Cerebellar cortex (tissue), 1 donor: ENCODE data around the gene PARD3B.

Experiments used
- DNase-seq: peaks from one replicate; pipeline ENCODE4 v3.0.0-alpha.2; 2015; ENCODE audit warnings: low spot score

PARD3B gene

DNA sequence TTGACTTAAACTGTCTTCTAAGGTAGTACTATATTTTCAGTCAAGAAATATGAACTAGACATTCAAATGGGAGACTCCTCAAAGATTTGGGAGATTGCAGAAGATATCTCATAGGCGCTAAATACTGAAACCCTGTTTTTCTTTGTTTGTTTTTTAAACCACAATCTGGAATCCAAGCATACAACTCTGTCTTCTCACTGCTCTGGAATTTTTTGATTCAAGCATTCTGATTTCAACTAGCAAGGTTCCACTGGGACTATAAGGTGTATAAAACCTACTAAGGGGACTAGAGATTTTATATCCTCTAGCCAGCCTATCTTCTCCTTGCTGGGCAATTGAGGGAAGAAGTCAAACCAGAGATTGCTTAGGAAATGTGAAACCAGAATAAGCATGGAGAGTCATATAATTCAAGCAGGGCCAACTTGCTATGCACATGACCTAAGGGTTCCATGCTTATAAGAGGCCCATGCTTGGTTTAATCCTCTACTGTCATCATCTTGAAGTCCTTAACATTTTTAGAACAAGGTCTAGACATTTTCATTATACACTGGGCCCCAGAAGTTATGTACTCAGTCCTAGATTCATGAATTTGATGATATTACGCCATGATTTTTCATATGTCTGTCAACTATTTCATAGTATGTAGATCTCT, 405.5 kb downstream of the PARD3B start:
- no peak for DNase-seq

DNA sequence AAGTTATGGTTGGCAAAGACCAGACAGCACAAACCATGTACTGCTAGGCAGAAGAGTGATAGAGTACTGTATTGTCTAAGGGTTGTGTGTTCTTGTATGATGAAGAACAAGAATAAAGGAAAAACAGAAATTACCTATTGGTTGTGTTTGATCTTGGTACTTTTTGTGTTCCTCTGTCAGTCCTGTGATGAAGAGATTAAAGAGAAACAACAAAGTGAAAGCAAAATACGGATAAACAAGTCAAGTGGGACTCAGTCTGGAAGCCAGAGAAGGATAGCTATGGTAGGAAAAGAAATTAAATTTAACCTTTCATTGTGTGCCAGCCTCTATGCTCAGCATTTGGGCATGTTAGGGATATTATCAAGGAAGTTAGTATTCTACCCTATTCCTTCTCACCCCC, 413.1 kb downstream of the PARD3B start:
- no peak for DNase-seq

DNA sequence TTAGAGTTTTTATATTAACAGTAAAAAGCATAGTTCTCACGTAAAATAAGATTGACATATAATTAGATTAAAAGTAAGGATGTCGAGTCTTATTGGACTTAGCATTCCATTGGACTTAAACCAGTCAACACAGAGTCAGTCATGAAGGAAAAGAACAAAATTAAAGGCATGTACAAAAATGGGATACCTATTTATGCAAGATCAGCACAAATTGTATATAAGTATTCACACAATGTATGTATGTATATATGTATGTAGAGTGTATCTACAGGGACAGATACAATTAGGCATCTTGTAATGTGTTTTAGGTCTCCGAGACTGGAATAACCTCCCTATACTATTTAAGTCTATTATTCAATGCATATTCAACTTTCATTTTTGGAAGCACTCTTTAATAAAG, 419.1 kb downstream of the PARD3B start:
- DNase-seq = no peak

DNA sequence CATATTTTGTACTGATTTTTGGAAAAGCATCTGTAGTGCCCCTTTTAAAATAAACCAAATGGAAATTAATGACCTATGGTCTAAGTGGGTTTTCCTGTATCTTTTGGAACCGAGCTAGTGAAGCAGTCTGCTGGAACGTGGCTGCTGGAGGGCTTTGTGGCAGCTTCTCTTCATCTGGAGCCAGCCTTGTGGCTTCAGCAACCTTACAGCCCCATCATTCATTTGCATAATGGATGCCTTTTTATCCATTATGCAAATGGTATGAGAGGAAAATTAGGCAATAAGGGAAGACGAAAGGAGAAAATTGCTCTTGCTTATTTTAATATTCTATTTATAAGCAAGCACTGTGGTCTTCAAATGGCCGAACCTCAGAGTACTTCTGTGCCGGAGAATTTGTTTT, 421.0 kb downstream of the PARD3B start:
- no peak for DNase-seq

DNA sequence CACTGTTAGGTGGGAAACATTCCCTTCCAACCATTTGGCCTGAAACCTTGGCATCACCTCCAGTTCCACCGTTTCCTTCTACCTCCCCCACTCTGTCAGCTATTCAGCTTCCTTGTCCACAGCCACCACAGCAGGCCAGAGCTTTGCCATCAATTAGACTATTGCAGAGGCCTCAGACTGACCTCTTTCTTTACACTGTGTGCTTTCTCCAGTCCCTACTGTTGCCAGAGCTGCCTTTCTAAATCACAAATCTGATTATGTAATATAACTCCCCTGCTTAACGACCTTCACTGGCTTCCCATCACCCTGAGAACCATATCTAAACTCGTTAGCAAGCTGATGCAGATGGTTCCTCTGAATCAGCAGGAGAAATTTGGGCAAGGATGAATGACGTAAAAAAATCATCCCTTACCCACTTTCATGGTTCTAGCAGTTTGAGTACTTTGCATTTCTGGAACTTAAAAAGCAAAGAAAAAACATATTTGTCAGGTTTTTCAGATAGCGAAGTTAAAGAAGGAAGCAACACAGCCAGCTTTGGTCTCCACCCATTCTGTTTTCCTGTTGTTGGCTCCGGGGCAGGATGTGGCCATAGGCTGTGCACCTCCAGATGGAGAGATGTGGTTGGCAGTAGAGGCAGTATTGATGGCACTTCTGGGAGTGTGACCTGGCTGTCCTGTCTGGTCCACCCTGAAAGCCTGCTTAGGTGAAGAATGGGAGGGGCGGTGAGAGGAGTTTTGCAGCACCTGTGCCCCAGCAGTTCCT, 422.1 kb downstream of the PARD3B start:
- no peak for DNase-seq

DNA sequence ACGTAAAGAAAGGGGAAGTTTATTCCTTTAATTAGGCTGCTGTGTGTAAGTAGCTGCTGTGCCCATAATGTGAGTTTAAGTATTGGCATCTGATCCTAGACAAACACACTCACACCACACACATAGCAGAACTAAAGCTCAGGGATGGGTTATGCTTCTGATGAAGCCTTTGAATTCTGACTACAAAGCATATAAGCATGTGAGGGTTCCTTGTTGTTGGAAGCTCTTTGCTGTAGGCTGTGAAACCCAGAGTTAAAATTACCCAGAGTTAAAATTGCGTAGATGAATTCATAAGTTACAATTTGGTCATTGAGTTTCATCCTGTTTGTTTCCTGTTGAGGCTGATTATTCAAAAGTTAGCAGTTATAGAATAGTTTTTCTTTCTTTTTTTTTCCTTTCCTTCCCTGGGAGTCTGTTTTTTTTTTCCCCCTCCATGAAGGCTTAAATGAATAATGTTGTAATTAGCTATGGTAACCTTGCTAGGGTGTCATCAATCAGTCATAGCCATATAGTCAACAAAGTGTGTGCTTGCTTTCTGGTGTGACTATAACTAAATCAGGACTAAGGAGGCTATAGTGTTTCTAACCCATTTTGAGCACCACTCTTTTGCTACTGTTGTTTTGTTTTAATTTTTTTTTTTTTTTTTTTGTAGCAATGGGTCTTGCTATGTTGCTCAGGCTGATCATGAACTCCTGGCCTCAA, 426.1 kb downstream of the PARD3B start:
- no peak for DNase-seq

DNA sequence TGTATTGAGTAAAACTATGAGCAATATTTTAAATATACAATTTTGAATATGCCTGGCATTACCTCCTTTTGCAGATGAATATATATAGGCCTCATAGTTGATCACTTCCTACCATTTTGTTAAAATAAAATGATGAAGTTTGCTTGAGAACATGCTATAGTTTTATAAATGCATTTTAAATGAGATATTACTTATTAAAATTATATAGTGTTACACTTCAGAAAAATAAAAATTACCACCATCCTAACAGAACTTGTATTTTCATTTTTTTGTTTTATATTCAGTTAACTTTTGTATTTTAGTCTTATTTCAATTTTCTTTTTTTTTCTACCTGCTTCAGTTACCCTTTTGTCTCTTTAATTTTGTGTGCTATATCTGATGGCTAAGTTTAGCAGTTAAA, 426.9 kb downstream of the PARD3B start:
- DNase-seq = no peak

DNA sequence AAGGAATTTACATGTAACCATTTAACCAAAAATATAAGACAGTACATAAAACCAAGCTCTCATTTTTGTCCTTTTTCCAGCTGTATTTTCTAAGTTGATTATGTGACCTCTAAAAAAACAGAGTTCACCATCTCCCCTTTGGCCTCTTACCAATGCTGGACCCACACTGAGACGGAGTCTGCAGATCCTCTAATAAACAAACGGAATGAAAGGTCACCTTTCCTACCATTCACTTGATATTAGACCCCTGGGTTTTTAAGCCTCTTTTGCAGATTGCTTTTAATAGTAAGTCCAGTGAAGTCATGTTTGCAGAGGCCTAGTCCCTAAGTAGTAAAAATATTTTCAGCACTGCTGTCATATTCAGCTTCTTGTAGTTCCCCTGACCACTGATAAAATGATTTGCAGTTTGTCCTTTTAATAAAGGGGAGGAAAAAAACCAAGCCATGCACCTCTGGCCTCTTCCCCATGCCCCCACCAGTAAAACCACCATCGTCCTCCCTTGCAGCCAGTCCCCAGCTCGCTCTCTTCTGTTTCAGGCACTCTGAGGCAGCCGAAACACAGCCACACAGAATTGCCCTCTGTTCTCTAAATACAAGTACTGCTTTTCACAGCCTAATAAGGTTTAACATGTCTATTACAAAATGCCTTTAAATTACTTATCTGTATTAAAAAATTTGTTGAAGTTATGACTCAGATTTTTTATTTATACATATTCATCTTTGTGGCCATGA, 427.5 kb downstream of the PARD3B start:
- no peak for DNase-seq

DNA sequence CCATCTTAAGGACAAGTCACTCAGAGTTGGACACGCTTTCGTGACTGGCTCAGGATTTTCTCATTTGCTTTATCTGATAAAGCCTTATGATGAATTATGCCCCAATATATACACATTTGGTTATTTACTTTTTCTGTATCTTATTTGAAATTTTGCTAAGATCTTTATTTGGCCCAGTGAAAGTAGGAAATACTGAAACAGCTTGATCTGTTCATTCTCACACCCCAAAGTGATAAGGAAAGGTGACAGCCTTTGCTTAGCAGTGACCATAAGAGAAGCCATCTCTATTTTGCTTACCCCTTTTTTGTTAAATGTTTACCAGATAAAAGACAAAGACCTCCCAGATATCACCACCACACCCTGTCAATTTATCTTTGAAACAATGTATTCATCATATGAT, 428.3 kb downstream of the PARD3B start:
- no peak for DNase-seq

DNA sequence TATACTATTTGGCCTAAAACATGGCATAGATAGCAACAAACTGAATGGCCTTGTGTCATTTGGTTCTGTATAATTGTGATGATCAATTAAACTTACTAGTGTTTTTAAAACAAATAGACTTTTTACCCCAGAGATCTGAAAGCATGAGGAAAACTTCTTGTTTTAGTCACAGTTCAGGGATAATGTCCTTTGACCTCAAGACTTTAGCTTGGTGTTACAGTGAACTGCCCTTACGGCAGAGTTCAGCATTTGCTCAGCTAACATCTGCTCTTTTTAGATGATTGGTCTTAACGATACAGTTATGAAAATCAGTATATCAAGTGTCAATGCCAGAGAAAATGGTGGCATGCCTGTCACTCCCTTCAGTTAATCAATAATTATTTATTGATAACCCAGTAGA, 429.2 kb downstream of the PARD3B start:
- DNase-seq = no peak

DNA sequence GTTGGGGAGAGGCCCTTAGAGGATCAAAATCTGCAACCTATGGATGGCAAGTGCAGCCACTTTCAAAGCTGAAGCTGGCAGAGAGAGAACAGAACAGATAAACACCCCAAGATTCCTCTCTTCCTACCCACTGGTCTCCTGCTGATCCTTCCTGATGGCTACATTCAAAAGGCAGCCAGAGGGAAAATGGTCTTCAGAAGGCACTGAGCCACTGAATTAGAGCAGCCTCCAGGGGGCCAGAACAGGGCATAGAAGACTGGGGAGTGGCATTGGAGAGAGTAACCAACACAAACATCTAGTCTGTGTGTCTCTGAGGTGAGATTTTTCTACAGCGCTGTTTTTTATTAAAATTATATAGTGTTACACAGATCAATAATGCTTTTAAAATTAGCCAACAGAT, 432.6 kb downstream of the PARD3B start:
- no peak for DNase-seq

DNA sequence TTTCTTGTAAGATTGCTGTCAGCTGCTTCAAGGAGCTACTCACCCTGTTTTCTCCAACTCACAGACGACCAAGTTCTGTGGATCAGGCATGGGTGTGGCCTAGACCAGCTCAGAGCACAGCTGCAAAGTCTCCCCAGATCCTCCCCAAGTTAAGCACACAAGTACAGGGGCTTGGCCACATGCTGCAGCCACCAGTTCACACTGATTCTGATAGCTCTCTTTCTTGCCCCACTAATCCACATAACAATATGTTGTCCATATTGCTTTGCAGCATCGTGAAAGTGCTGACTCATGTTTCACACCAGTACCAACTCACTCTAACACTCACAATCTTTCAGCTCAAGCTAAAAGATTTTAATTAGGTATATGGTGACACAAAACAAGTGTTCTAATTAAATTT, 437.0 kb downstream of the PARD3B start:
- no peak for DNase-seq

DNA sequence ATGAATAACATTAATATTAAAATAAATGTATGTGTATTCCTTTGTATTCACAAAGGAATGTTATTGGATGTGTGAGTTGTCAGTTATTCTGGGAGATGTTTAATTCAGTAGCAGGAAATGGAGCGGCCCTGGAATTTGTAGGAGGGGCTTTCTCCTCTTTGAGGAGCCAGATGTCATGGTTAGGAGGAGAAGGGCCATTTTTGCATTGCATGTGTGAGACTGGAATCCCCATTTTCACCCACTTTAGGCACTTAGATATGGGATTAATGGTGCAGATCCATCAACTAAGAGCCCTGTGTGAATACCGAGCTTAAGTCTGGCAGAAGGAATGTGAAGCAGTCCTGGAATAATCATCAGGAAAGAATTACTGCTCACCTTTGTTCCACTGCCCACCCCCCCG, 439.2 kb downstream of the PARD3B start:
- DNase-seq = no peak

DNA sequence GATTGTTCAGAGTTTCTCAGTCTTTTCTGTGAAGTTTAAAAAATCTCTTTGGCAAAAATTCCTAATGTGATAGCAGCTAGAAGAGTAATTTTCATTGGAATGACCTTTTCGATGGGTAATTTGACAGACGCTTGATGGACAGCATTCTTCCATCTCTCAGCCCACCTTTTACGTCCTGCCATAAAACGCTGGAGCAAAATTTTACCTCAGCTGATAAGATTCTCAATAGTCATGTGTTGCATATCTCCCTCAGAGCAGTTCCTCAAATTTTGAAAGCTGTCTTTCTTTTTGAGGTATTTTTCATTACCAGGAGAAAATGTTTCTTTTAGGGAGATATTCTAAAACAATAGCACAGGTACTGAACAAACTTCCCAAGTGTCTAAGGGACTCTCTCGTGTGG, 441.4 kb downstream of the PARD3B start:
- DNase-seq = no peak

DNA sequence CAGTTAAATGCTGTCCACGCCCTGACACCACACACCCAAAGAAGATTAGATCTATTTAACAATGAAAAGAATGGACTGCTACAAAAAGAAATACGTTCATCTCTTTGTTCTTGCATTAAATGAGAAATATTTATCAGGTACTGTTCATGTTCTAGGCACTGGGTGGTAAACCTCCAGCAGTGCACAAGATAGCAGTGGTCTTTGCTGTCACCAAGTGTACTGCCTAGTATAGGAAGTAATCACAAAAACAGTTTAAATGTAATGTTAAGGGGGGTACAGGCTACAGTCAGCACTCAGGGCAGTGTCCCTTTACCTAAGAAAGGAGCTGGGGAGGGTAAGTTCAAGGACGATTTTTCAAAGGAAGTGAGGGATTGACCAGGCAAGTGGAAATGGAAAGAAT, 443.6 kb downstream of the PARD3B start:
- DNase-seq = no peak

DNA sequence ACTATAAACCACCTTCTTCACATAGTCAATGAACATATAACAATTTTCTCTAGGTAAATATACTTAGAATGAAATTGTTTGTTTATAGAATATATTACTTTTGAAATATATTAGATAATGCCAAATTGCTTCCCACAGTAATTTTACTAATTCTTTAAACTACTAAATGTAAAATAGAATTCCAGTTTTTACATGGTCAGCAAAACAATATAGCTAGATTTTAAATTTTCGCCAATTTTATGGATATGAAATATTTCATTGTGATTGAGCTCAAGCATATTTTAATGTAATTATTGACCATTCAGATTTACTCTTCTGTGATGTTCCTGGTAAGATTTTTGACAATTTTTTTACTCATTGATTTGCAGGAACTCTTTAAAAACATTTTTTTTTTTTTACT, 444.6 kb downstream of the PARD3B start:
- no peak for DNase-seq

DNA sequence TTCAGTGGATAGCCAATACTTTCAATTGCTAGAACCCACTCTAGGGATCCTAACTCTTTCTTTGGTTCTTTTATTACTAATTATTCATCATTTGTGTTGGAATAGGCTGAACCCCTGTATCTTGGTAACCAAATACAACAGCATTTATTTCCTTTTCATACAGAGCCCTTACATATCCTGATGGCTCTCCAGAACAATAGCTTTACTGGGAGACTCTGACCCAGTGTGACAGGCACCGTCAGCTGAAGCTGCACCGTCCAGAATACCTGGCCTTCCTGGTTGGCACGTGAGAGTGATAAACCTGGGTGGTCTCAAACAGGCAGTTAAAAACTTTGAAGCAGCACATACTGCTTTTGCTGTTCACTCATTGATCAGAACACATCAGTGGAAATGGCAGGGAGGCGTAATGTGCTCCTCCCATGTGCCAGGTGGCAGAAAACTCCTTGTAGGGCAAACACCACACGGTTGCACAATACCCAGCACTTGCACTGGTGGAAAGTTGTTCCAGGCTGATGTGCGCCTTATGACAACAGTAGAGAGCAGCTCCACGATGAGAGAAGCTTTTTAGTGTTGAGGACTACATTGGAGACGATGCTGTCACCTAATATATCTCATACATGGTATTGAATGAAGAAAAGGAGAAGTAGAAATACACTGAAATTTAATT, 456.2 kb downstream of the PARD3B start:
- no peak for DNase-seq

DNA sequence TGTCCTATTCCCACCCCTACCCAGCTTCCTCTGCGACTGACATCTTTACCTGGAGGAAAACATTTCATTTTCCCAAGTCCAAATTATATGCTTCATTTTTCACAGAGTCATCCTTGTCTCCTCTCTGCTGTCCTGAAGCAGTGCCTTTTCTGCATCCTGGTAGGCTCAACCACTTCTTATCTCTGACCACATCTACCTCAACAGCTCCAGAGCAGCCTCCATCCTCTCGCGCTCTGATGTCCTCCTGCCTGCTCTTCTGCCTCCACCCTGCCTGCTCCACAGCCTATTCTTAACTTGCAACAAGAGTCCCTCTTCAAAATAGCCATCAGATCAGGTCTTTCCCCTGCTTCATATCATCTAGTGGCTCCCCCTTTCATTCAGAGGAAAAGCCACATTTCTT, 457.1 kb downstream of the PARD3B start:
- DNase-seq = no peak

DNA sequence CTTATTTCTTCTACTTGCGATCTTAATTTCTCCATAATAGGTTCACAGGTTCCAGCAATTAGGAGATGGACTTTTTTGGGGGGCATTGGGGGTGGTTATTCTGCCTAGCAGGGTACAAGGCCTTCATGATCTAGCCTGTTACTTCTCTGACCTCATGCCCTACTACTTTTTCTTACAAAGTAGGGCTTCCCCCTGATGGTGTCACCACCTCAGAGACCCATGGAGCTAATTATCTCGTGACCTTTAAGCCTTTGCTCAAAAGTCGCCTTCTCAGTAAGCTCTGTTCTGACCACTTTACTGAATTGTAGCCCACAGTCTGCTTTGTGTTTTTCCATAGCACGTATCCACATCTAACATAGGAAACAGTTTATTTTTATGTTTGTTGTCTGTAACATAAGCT, 458.0 kb downstream of the PARD3B start:
- no peak for DNase-seq

DNA sequence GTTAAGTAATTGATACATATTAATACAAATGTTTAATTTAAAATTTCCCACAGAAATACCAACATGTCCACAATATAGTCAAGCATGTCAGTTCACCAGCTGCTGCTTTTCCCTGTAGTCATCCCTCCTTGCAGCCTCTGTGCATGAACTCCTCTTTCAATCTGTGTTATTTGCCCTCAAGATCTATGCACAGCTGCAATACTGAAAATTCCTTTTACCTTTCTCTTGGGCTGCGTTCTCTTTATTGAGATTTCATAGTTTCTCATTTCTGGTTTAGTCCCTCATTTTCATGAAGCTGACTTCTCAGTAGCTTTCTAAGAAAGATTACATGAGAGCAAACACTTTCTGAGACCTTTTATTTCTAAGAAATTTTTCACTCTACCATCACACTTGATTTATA, 464.9 kb downstream of the PARD3B start:
- DNase-seq = no peak

DNA sequence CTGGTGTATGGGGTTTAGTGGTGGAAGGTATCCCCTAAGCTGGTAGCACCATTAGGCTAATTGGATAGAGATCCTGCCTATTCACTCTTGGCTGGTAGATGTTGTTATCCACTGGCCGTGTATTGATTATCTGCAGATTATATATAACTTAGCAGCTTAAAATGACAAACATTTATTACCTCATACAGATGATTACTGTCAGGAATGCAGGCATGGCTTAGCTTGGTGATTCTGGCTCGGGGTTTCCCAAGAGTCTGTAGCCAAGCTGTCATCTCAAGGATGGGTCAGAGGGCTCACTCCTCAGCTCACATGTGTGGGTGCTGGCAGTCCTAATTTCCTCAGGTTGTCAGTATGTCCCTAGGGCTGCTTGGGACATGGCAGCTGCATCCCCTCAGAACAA, 465.8 kb downstream of the PARD3B start:
- no peak for DNase-seq

DNA sequence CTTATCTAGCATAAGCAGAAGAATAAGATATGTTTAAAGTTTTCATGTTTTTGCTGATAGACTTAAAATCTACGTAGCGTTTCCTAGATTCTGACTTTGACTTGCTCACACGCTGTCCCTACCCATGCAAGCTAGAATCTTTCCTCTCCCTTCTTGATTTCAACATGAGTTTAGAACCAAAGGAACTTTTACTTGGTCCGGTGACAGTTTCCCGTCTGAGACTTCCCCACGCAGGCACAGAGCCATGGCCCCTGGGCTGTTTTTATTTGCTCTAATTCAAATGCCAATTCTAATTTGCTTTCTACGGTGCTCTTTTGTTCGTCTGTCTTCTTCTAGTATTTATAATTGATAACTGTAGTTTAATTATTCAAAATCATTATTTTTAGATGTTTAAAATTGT, 467.7 kb downstream of the PARD3B start:
- no peak for DNase-seq
